Erythroblast (primary cell): ENCODE results near the gene IWS1.

Experiments
- GATA1 ChIP-seq: IDR thresholded peaks from 2 replicates; pipeline ENCODE4 v1.6.1; 2011; ENCODE audit warnings: low read depth, mild to moderate bottlenecking, control low read depth, low read length, moderate library complexity
- POLR2A ChIP-seq: IDR thresholded peaks from 2 replicates; pipeline ENCODE4 v1.6.1; 2011; ENCODE audit warnings: mild to moderate bottlenecking, low read length

DNA sequence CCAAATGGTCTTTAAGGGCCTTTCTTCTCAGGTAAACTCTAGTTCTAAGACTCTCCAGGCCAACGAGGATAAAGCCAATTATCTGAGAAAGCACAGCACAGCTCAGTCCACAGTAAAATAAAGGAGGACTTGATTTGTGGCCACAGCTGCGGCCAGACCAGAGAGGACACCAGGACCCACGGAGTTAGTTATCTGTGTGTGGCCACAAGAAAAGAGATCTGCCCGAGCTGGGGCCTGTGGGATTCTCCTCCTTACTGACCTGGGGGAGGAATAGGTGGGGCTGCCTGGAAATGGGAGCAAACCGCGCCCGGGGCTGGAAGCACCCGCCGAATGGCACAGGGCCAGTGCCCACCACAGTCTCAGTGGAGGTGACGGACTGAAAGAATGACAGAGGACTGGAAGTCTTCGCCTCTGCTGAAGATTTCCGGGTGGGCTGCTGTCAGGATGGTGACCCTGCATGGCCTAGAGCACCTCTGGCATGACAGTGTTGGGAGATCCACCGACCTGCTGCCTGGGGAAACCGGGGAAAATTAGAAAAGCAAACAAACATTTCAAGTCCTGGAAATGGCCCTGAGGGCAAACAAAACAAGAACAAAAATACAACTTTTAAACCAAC, 94.8 kb downstream of the IWS1 start:
- TF ChIP-seq POLR2A = no peak
- TF ChIP-seq GATA1 = no peak
